T-cell (primary cell): ENCODE measurements around the gene ITM2B. TPM values are rescaled to one million over a fixed set of nuclear protein-coding genes. Genes with fewer than 3 reads are reported as not detected.

ENCODE experiments used
- ATAC-seq, 4 experiments: fragments of 200-7000 bp in 3 of 4; fragments of 150-1000 bp in 1 of 4; cut with Tn5 transposase; replicated peaks in 1 of 4; 1 replicate in 3 of 4; 2 replicates in 1 of 4; pipeline ENCODE4 v1.10.0; 2021; ENCODE audit warnings: moderate library complexity in 3 of 4, mild to moderate bottlenecking in 2 of 4, moderate number of reproducible peaks in 1 of 4
- CTCF ChIA-PET, 2 donors: fragments of 300-600 bp; sonication (Branson Sonifier 250); formaldehyde crosslinking; loops; one replicate each; lab custom pipeline; 2022; ENCODE audit warnings: antibody characterized with exemption in 2 of 2; lab: Charles Lee
- POLR2A ChIA-PET, 2 donors: fragments of 300-600 bp; sonication (Branson Sonifier 250); formaldehyde crosslinking; loops; one replicate each; lab custom pipeline; 2022; ENCODE audit warnings: antibody characterized with exemption in 2 of 2; lab: Charles Lee
- DNase-seq, 35 experiments: peaks; one replicate each; pipeline versions ENCODE4 v3.0.0 to v3.0.0-alpha.2; 2013 to 2023
- H3K27ac ChIP-seq: one replicate; pipeline ENCODE4 v1.5.1; 2013; ENCODE audit warnings: low read length
- H3K27me3 ChIP-seq, 2 experiments: replicated peaks in 1 of 2; 1 replicate in 1 of 2; 2 replicates in 1 of 2; pipeline versions ENCODE4 v1.6.1 to v1.7.0; 2013; ENCODE audit warnings: low read length in 1 of 2, mixed read lengths in 1 of 2; ENCODE audit not compliant: control insufficient read depth in 2 of 2, insufficient read depth in 2 of 2; ENCODE audit errors: extremely low read depth in 1 of 2
- H3K36me3 ChIP-seq, 2 donors: 1 replicate in 1 of 2; 2 replicates in 1 of 2; pipeline versions ENCODE4 v1.6.1 to v1.7.0; 2013; ENCODE audit warnings: low read length in 1 of 2; ENCODE audit not compliant: control insufficient read depth in 2 of 2, insufficient read depth in 1 of 2; ENCODE audit errors: extremely low read depth in 1 of 2
- H3K4me1 ChIP-seq, 2 experiments: 1 replicate in 1 of 2; 2 replicates in 1 of 2; pipeline versions ENCODE4 v1.6.1 to v1.7.0; 2013; ENCODE audit warnings: low read length in 2 of 2, mixed read lengths in 1 of 2; ENCODE audit not compliant: insufficient read depth in 2 of 2, control insufficient read depth in 1 of 2; ENCODE audit errors: extremely low read depth in 1 of 2
- H3K4me3 ChIP-seq, 2 donors: 1 replicate in 1 of 2; 2 replicates in 1 of 2; pipeline versions ENCODE4 v1.5.1 to v1.7.0; 2013; ENCODE audit warnings: mild to moderate bottlenecking in 2 of 2, low read length in 1 of 2, moderate library complexity in 1 of 2; ENCODE audit not compliant: control insufficient read depth in 1 of 2; ENCODE audit errors: extremely low read depth in 1 of 2
- H3K9me3 ChIP-seq: 2 replicates; pipeline ENCODE4 v1.7.0; 2013
- H3K27ac Mint-ChIP-seq, 2 donors: one replicate each; pipeline ENCODE4 v1.8.0; 2020 to 2021; ENCODE audit warnings: mild to moderate bottlenecking in 2 of 2, mixed read lengths in 2 of 2
- H3K27me3 Mint-ChIP-seq, 2 donors: one replicate each; pipeline ENCODE4 v1.8.0; 2021 to 2022; ENCODE audit warnings: mixed read lengths in 2 of 2
- H3K36me3 Mint-ChIP-seq: one replicate; pipeline ENCODE4 v1.8.0; 2021; ENCODE audit warnings: mixed read lengths
- H3K4me1 Mint-ChIP-seq, 3 donors: one replicate each; pipeline ENCODE4 v1.8.0; 2020 to 2022; ENCODE audit warnings: mixed read lengths in 3 of 3, mild to moderate bottlenecking in 1 of 3
- H3K4me3 Mint-ChIP-seq, 3 donors: one replicate each; pipeline ENCODE4 v1.8.0; 2020 to 2022; ENCODE audit warnings: mild to moderate bottlenecking in 3 of 3, mixed read lengths in 3 of 3, moderate library complexity in 3 of 3
- H3K9me3 Mint-ChIP-seq, 3 donors: one replicate each; pipeline ENCODE4 v1.8.0; 2020 to 2022; ENCODE audit warnings: mixed read lengths in 3 of 3
- WGBS: methylation state at CpG from one replicate; pipeline ENCODE4 v1.1.5; 2013; ENCODE audit warnings: missing lambda C conversion rate; ENCODE audit not compliant: insufficient coverage; 5-methylcytosine and 5-hydroxymethylcytosine counted together
- total RNA-seq, 35 experiments: library from RNA in 6 of 35; stranded (reverse) in 6 of 35; fragments of 120-200 nt in 1 of 35; gene quantifications; one replicate each; pipeline versions ENCODE4 v1.2.1 to v1.2.4 and lab custom pipeline; 2013 to 2026

The ITM2B gene
- 100 to 1,000 TPM; 347 to 539 (median 452) TPM for total RNA-seq
- 405 TPM for total RNA-seq (2013)
- total RNA-seq (lab: John Stamatoyannopoulos, UW) = 68.6 to 801 (median 371) reads per million in 29 experiments

DNA sequence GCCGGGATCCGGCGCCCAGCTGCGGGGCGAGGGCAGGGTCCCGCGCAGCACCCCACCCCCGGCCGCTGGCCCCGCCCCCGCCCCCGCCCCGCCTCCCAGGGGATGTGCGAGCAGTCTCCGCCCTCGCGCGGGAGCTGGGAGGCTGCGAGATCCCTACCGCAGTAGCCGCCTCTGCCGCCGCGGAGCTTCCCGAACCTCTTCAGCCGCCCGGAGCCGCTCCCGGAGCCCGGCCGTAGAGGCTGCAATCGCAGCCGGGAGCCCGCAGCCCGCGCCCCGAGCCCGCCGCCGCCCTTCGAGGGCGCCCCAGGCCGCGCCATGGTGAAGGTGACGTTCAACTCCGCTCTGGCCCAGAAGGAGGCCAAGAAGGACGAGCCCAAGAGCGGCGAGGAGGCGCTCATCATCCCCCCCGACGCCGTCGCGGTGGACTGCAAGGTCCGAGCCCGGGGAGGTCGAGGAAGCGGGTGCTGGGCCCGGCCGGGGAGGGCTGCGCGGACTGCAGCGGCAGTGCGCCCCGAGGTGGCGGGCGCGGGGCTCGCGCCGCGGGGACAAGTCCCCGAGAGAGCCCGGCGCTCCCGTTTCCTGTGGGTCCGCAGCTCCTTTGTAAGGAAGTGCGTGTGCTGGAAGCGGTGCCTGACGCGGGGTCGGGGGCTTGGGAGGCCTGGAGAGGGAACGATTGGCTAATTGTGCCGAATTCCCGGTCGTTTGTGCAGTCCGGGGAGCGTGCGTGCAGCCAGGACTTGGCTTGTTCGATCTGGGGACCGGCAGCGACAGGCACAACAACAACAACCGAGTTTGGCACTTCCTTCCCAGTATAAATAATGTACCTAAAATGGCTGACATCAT, at the start of gene ITM2B:
Gene ITM2B, plus strand, starts transcription at position 161 of the 843 bp plus-strand sequence. Its CDS starts 155 bp downstream, at position 316.
- Histone ChIP-seq H3K4me3 (peak within 1 kb of the TSS; percentile 82 to 100), H3K36me3 (peaks cover 0 to 8% of the 10 kb centered on the region in 2 donors), H3K27ac (peak within 1 kb of the TSS; percentile 85), H3K4me1 (peaks cover 21 to 30% of the 10 kb centered on the region in 2 experiments), H3K9me3 (no peaks in the 10 kb centered on the region), H3K27me3 (no peaks in the 10 kb centered on the region)
- H3K4me1 Mint-ChIP-seq = peaks cover 49 to 59% (median 55%) of the 10 kb centered on the region in 3 donors
- CTCF ChIA-PET = interaction anchor here (0.6 to 1.6 kb wide), 8 partner anchors 12 to 144 kb away, joined by 3 to 11 read pairs (median 4); partner anchors contain the start of gene MED4 (in 1 of the 2)
- H3K27ac Mint-ChIP-seq = peak within 1 kb of the TSS; percentile 98
- peaks cover 25% of the 10 kb centered on the region for H3K36me3 Mint-ChIP-seq
- ATAC-seq (peak; percentile 83 to 88 (median 84)), DNase-seq (peak; percentile 34 to 81 (median 56))
- H3K4me3 Mint-ChIP-seq = peak within 1 kb of the TSS; percentile 88 to 96 (median 95)
- POLR2A ChIA-PET = interaction anchor here (1.0 to 1.5 kb wide), 4 partner anchors 9 to 47 kb away, joined by 3 to 6 read pairs (median 4); no protein-coding TSS in a partner anchor
- H3K27me3 Mint-ChIP-seq = no peaks in the 10 kb centered on the region
- whole genome bisulfite sequencing = under 1% methylated on average over 89 of the region's 94 CpGs
- no peaks in the 10 kb centered on the region for H3K9me3 Mint-ChIP-seq

DNA sequence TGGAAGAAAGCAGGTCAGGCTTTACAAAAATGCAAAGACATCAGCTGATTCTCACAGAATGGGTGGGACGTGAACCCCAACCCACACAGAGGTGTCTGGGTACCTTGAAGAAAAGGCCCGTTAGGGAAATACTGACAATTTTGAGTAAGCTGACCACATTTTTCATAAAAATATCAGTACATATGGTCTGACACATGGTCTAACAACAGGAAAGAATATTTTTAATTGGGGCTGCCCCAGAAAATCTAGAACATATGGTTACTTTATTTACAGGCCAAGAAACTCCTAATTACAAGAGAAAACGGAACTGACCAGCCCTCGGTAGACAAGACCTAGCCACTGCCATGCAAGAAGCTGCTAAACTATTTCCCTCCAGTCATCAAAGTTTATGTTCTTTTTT, 48.7 kb upstream of the ITM2B start:
- no CpG with 5 or more reads among the region's 4 CpGs for WGBS
- Histone ChIP-seq H3K27ac (peak overlapping the region; percentile 4), H3K27me3 (no peaks in the 10 kb centered on the region), H3K4me3 (no peak overlapping the region), H3K9me3 (no peaks in the 10 kb centered on the region), H3K36me3 (no peaks in the 10 kb centered on the region), H3K4me1 (peaks cover 41 to 48% of the 10 kb centered on the region in 2 experiments)
- ChIA-PET CTCF (interaction anchor here in 1 of 2 donors (0.8 to 2.4 kb wide), 2 partner anchors 26 to 52 kb away, joined by 3 to 9 read pairs; no protein-coding TSS in a partner anchor), POLR2A (interaction anchor here (0.6 to 1.3 kb wide), 4 partner anchors 13 to 52 kb away, joined by 4 to 12 read pairs (median 8); no protein-coding TSS in a partner anchor)
- Mint-ChIP-seq H3K4me3 (peak overlapping the region in 2 of 3 donors; percentile 22 to 52), H3K36me3 (peaks cover 5% of the 10 kb centered on the region), H3K9me3 (no peaks in the 10 kb centered on the region), H3K27me3 (no peaks in the 10 kb centered on the region), H3K27ac (peak overlapping the region; percentile 91 to 94), H3K4me1 (peaks cover 64 to 71% (median 69%) of the 10 kb centered on the region in 3 donors)
- ATAC-seq (no peak), DNase-seq (no peak)

DNA sequence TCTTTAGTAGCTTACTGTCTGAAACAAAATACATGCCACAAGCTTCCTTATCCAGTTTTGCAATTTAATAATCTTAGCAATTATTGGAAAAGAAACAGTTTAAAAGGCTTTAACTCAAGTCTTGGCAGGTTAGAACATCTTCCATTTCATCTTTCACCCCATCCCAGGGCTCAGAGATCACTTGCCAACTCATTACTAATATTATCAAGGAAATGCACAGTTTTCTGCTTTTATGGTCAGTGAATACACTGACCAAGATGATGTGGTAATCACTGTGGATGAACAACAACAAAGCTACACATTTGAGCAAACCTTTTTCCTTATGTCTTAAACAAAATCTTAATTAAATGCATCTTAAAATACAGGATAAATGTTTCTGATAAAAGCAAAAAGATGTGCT, 48.0 kb upstream of the ITM2B start:
- peaks cover 5% of the 10 kb centered on the region for H3K36me3 Mint-ChIP-seq
- Histone ChIP-seq H3K4me1 (peaks cover 41 to 48% of the 10 kb centered on the region in 2 experiments), H3K27me3 (no peaks in the 10 kb centered on the region), H3K4me3 (no peak overlapping the region), H3K27ac (peak overlapping the region; percentile 89), H3K9me3 (no peaks in the 10 kb centered on the region), H3K36me3 (no peaks in the 10 kb centered on the region)
- H3K4me1 Mint-ChIP-seq = peaks cover 65 to 72% (median 70%) of the 10 kb centered on the region in 3 donors
- no peaks in the 10 kb centered on the region for H3K9me3 Mint-ChIP-seq
- H3K27ac Mint-ChIP-seq = peak overlapping the region; percentile 91 to 94
- H3K27me3 Mint-ChIP-seq = no peaks in the 10 kb centered on the region
- no peak for ATAC-seq
- DNase-seq = no peak
- ChIA-PET POLR2A (interaction anchor here (0.6 to 1.3 kb wide), 7 partner anchors 23 to 349 kb away, joined by 3 to 12 read pairs (median 4); no protein-coding TSS in a partner anchor), CTCF (interaction anchor here in 1 of 2 donors (0.8 to 2.4 kb wide), 2 partner anchors 27 to 52 kb away, joined by 3 to 9 read pairs; no protein-coding TSS in a partner anchor)
- peak overlapping the region; percentile 24 to 52 (median 41) for H3K4me3 Mint-ChIP-seq

- peak overlapping the region; percentile 89 to 98 for H3K27ac Mint-ChIP-seq
- no peaks in the 10 kb centered on the region for H3K9me3 Mint-ChIP-seq
- Histone ChIP-seq H3K27me3 (no peaks in the 10 kb centered on the region), H3K27ac (peak overlapping the region; percentile 89), H3K4me3 (peak overlapping the region in 1 of 2 donors; percentile 10), H3K36me3 (no peaks in the 10 kb centered on the region), H3K9me3 (no peaks in the 10 kb centered on the region), H3K4me1 (peaks cover 41 to 46% of the 10 kb centered on the region in 2 experiments)
- ChIA-PET CTCF (interaction anchor here in 1 of 2 donors (0.9 to 2.4 kb wide), 3 partner anchors 31 to 51 kb away, joined by 3 to 9 read pairs (median 3); no protein-coding TSS in a partner anchor), POLR2A (interaction anchor here in 1 of 2 donors (1.0 kb wide), 1 partner anchor 46 kb away, joined by 6 read pairs; the partner anchor contains the start of gene ITM2B)
- ATAC-seq (peak in 2 of 4 experiments; percentile 7 to 13), DNase-seq (no peak)
- peaks cover 61 to 71% (median 67%) of the 10 kb centered on the region in 3 donors for H3K4me1 Mint-ChIP-seq
- H3K27me3 Mint-ChIP-seq = no peaks in the 10 kb centered on the region
- H3K4me3 Mint-ChIP-seq = peak overlapping the region in 2 of 3 donors; percentile 25 to 54
- H3K36me3 Mint-ChIP-seq = peaks cover 3% of the 10 kb centered on the region
- no CpG with 5 or more reads among the region's 1 CpG for WGBS
These were observed 46.3 kb upstream of the ITM2B start for GRCh38 chr13:48186722-48187121.

DNA sequence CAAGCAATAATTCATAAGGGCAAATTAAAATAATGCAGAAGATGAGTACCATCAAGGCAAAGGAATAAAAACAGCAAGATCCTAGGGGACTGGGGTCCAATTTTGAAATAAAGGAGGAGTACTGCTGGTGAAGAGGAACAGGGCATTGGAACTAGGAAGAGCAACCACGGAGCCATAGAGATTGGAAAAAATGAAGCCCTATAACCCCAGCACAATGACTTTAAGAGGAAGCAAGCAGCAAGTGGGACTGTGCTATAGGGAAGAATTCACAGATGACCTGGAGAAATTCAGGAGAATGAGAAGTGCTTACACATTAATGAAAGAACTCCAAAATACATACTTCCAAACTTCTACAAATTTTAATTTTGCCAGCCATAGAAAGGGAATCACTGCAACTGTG, 44.9 kb upstream of the ITM2B start:
- Histone ChIP-seq H3K4me3 (no peak overlapping the region), H3K36me3 (no peaks in the 10 kb centered on the region), H3K27me3 (no peaks in the 10 kb centered on the region), H3K27ac (peak overlapping the region; percentile 34), H3K9me3 (no peaks in the 10 kb centered on the region), H3K4me1 (peaks cover 40 to 43% of the 10 kb centered on the region in 2 experiments)
- Mint-ChIP-seq H3K4me3 (peak overlapping the region in 1 of 3 donors; percentile 54), H3K27me3 (no peaks in the 10 kb centered on the region), H3K4me1 (peaks cover 57 to 73% (median 66%) of the 10 kb centered on the region in 3 donors), H3K36me3 (no peaks in the 10 kb centered on the region), H3K9me3 (no peaks in the 10 kb centered on the region), H3K27ac (peak overlapping the region; percentile 89 to 92)
- DNase-seq (no peak), ATAC-seq (no peak)
- CTCF ChIA-PET = no interaction called here
- POLR2A ChIA-PET = no interaction called here
- no CpG with 5 or more reads among the region's 1 CpG for WGBS

DNA sequence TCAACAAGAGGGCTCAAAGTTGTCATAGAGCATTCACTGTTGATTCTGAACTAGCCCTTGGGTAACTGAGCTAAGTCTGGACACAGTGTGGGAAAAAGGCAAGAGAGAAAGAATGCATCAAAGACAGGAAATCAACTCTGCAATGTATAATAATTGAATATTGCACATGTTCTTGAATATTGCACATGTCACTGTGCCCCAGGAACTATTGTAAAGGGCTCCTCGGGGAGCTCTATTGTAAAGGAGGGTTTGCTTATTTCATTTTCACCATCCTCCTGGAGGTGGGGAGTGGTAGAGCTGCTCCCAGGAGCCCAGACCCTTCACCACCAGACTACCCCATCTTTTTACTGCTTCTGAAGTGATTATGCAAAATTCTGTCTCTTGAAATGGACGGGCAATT, 44.4 kb upstream of the ITM2B start:
- Histone ChIP-seq H3K9me3 (no peaks in the 10 kb centered on the region), H3K27ac (no peak overlapping the region), H3K27me3 (no peaks in the 10 kb centered on the region), H3K4me3 (no peak overlapping the region), H3K4me1 (peaks cover 38 to 45% of the 10 kb centered on the region in 2 experiments), H3K36me3 (no peaks in the 10 kb centered on the region)
- POLR2A ChIA-PET = no interaction called here
- no CpG with 5 or more reads among the region's 2 CpGs for WGBS
- DNase-seq (no peak), ATAC-seq (no peak)
- Mint-ChIP-seq H3K27ac (peak overlapping the region; percentile 89 to 92), H3K4me1 (peaks cover 60 to 77% (median 70%) of the 10 kb centered on the region in 3 donors), H3K9me3 (no peaks in the 10 kb centered on the region), H3K27me3 (no peaks in the 10 kb centered on the region), H3K4me3 (peak overlapping the region in 1 of 3 donors; percentile 54), H3K36me3 (no peaks in the 10 kb centered on the region)
- CTCF ChIA-PET = no interaction called here
